ENCODE measurements around the gene COQ5.
A peak's percentile ranks its signal among the peaks of the same experiment; 100 is the strongest.

COQ5 gene

GRCh38 chr12:120474616-120474960, 54.4 kb downstream of the COQ5 start (continued):
- TF ChIP-seq ZBTB49 (tag by site-specific recombination; IDR thresholded peaks at IDR 0.05; ENCODE audit: low read depth) (no peak), ZBTB21 (tag by site-specific recombination; IDR thresholded peaks at IDR 0.05) (no peak), ZBTB26 (tag by site-specific recombination; optimal IDR thresholded peaks at IDR 0.05) (no peak), ZNF561 (tag by site-specific recombination; IDR thresholded peaks at IDR 0.05; ENCODE audit: borderline replicate concordance) (no peak), KLF8 (tag by site-specific recombination; IDR thresholded peaks at IDR 0.05) (no peak)

- Histone ChIP-seq H3K4me3 (ENCODE audit: low read depth, low read length) (no peak overlapping the region), H3K27ac (ENCODE audit: extremely low read depth, low read depth, low read length) (no peak overlapping the region), H3K36me3 (ENCODE audit: control insufficient read depth in 2 of 2, insufficient read depth in 1 of 2, low read length in 2 of 2) (no peaks in the 10 kb centered on the region; a peak in 1 of 3 replicates), H3K4me1 (ENCODE audit: control insufficient read depth, insufficient read depth, low read length) (peaks cover 8% of the 10 kb centered on the region; the same call in 1 of the 2 replicates), H3K9me3 (ENCODE audit: control insufficient read depth, insufficient read depth, low read depth, low read length) (no peaks in the 10 kb centered on the region)
- ChIA-PET CTCF (interaction anchor here (0.6 to 2.3 kb wide), 9 partner anchors 9 to 177 kb away, joined by 3 to 8 read pairs (median 3); no protein-coding TSS in a partner anchor), POLR2A (interaction anchor here (0.8 to 1.9 kb wide), 8 partner anchors 9 to 107 kb away, joined by 3 to 22 read pairs (median 3); partner anchors contain the start of genes COQ5, DYNLL1 and POP5)
- TF ChIP-seq ZNF747 (tag by site-specific recombination; IDR thresholded peaks at IDR 0.05) (no peak), OSR2 (tag by site-specific recombination; IDR thresholded peaks at IDR 0.05) (0 out of 2 replicates have a peak, but pooled peaks have one; percentile 29), TRIM28 (IDR thresholded peaks at IDR 0.05; ENCODE audit: borderline replicate concordance, low read length) (no peak), GLIS1 (tag by site-specific recombination; IDR thresholded peaks at IDR 0.05) (0 out of 2 replicates have a peak, but pooled peaks have one; percentile 6), ZNF660 (tag by site-specific recombination; IDR thresholded peaks at IDR 0.05) (no peak), ZFP41 (tag by site-specific recombination; IDR thresholded peaks at IDR 0.05; ENCODE audit: borderline replicate concordance) (no peak), ZBTB44 (tag by site-specific recombination; IDR thresholded peaks at IDR 0.05) (peak; percentile 83), ZNF449 (tag by site-specific recombination; IDR thresholded peaks at IDR 0.05) (peak; percentile 75; the same call in 1 of the 2 replicates), ZNF121 (tag by site-specific recombination; IDR thresholded peaks at IDR 0.05) (peak; percentile 75; the same call in 1 of the 2 replicates)
- TF ChIP-seq, protein P1, sequence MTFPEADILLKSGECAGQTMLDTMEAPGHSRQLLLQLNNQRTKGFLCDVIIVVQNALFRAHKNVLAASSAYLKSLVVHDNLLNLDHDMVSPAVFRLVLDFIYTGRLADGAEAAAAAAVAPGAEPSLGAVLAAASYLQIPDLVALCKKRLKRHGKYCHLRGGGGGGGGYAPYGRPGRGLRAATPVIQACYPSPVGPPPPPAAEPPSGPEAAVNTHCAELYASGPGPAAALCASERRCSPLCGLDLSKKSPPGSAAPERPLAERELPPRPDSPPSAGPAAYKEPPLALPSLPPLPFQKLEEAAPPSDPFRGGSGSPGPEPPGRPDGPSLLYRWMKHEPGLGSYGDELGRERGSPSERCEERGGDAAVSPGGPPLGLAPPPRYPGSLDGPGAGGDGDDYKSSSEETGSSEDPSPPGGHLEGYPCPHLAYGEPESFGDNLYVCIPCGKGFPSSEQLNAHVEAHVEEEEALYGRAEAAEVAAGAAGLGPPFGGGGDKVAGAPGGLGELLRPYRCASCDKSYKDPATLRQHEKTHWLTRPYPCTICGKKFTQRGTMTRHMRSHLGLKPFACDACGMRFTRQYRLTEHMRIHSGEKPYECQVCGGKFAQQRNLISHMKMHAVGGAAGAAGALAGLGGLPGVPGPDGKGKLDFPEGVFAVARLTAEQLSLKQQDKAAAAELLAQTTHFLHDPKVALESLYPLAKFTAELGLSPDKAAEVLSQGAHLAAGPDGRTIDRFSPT (tag by site-specific recombination; IDR thresholded peaks at IDR 0.05), result 0 out of 2 replicates have a peak, but pooled peaks have one; percentile 12
- TF ChIP-seq, protein P2, sequence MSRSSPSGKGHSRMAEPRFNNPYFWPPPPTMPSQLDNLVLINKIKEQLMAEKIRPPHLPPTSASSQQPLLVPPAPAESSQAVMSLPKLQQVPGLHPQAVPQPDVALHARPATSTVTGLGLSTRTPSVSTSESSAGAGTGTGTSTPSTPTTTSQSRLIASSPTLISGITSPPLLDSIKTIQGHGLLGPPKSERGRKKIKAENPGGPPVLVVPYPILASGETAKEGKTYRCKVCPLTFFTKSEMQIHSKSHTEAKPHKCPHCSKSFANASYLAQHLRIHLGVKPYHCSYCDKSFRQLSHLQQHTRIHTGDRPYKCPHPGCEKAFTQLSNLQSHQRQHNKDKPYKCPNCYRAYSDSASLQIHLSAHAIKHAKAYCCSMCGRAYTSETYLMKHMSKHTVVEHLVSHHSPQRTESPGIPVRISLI (tag by site-specific recombination; IDR thresholded peaks at IDR 0.05), result peak; percentile 70
These were observed 54.9 kb downstream of the COQ5 start for GRCh38 chr12:120473807-120474615.
